SKM-1 (cell line): ENCODE results near the gene KIF5A.
"Not testable (repeated sequence)": the region's sequence is repeated elsewhere in the genome, so short reads cannot be mapped to it uniquely, and the experiment has no call there.

Source experiments
- DNase-seq: peaks from one replicate; lab custom pipeline; 2025; ENCODE audit not compliant: unreplicated experiment; lab: John Stamatoyannopoulos, UW

Gene KIF5A

DNA sequence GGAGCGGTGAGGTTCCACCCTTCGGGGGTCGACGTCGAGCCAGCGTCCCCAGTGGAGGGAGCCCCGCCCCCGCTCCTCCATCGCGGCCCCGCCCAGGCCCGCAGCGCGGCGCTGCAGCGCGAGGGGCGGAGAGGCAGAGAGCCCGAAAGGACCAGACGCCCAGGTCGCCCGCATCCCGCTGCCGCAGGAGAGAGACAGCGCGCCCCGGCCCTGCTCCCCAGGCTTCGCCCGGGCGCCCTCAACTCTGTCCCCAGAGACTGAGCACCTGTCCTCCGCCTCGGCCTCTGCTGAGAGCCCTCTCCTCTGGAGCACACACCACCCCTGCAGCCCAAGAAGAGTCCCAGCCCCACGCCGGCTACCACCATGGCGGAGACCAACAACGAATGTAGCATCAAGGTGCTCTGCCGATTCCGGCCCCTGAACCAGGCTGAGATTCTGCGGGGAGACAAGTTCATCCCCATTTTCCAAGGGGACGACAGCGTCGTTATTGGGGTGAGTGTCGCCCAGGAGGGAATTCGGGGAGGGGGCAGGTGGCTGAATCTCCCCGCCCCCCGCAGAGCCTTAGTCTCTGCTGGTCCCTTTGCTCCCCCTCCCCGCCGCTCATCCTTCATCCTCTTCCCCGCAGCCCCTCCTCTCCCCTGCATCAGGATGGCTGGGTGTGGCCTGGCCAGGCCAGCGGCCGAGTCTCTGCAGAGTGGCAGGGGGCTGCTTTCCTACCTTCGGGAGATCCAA, at the start of gene KIF5A:
TSS of gene KIF5A (plus strand) at position 136 of the 732 bp plus-strand sequence. CDS start at position 364, 228 bp downstream.
- DNase-seq = no peak

DNA sequence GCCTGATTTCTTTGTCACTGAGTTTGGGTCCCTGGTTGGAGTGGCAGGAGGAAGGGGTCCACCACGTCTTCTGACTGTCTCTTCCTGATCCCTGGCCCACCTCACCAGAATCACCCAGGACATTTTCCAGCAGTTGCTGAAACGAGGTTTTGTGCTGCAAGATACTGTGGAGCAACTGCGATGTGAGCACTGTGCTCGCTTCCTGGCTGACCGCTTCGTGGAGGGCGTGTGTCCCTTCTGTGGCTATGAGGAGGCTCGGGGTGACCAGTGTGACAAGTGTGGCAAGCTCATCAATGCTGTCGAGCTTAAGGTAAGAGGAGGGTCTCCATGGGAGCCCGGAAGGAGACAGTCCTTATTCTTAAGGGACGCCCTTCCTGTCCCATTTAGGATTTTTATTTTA, 49.6 kb upstream of the KIF5A start:
- DNase-seq = no peak

DNA sequence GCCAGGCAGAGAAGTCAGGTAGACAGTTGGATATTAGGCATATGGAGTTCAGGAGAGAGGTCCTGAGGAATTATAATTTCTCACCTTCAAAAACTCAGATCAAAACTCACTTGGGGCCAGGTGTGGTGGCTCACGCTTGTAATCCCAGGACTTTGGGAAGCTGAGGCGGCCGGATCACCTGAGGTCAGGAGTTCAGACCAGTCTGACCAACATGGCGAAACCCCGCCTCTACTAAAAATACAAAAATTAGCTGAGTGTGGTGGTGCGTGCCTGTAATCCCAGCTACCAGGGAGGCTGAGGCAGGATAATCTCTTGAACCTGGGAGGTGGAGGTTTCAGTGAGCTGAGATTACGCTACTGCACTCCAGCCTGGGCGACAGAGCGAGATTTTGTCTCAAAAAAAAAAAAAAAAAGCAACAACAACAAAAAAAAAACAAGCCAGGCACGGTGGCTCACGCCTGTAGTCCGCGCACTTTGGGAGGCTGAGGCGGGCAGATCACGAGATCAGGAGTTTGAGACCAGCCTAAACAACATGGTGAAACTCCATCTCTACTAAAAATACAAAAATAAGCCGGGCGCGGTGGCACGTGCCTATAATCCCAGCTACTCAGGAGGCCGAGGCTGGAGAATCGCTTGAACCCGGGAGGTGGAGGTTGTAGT, 47.4 kb upstream of the KIF5A start:
- not testable (repeated sequence) for DNase-seq

DNA sequence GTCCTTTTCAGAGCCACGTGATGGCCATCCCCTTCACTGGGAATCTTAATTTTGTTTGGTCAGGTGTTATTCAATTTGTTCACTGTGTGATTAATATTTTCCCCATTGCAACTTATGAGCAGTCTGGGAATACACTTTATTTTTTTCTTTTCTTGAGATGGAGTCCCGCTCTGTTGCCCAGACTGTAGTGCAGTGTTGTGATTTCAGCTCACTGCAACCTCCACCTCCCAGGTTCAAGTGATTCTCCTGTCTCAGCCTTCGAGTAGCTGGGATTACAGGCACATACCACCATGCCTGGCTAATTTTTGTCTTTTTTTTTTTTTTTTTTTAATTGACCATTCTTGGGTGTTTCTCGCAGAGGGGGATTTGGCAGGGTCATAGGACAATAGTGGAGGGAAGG, 43.3 kb upstream of the KIF5A start:
- not testable (repeated sequence) for DNase-seq

DNA sequence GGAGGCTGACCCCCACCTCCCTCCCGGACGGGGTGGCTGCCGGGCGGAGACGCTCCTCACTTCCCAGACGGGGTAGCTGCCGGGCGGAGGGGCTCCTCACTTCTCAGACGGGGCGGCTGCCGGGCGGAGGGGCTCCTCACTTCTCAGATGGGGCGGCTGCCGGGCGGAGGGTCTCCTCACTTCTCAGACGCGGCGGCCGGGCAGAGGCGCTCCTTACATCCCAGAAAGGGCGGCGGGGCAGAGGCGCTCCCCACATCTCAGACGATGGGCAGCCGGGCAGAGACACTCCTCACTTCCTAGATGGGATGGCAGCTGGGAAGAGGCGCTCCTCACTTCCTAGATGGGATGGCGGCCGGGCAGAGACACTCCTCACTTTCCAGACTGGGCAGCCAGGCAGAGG, 42.0 kb upstream of the KIF5A start:
- DNase-seq = not testable (repeated sequence)

DNA sequence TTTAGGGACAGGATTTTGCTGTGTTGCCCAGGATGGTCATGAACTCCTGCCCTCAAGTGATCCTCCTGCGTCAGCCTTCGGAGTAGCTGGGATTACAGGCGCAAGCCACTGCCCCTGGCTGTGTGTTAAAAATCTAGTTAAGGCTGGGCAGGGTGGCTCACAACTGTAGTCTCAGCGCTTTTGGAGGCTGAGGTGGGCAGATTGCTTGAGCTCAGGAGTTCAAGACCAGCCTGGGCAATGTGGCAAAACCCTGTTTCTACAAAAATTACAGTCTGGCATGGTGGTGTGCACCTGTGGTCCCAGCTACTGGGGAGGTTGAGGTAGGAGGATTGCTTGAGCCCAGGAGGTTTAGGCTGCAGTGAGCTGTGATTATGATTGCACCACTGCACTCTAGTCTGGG, 38.7 kb upstream of the KIF5A start:
- DNase-seq = no peak

DNA sequence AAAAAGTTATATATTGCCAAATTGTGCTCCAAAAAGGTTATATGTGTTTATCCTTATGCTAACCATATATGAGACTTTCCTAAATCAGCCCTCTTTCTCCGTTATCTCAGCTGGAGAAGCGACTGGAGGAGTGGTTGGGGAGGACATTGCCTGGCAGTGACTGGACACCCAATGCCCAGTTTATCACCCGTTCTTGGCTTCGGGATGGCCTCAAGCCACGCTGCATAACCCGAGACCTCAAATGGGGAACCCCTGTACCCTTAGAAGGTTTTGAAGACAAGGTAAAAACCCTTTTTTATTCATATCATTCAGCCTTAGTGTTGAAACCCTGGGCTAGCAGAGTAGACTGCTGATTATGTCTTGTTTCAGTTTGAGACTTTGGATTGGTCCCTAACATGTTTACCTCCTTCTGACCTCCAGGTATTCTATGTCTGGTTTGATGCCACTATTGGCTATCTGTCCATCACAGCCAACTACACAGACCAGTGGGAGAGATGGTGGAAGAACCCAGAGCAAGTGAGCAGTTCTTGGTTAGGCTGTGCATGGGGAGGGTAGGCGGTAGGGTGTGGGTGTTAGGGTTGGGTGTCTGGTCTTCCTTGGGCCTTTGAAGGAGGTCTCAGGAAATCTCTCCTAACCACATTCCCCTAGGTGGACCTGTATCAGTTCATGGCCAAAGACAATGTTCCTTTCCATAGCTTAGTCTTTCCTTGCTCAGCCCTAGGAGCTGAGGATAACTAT, 38.1 kb upstream of the KIF5A start:
- DNase-seq = no peak

DNA sequence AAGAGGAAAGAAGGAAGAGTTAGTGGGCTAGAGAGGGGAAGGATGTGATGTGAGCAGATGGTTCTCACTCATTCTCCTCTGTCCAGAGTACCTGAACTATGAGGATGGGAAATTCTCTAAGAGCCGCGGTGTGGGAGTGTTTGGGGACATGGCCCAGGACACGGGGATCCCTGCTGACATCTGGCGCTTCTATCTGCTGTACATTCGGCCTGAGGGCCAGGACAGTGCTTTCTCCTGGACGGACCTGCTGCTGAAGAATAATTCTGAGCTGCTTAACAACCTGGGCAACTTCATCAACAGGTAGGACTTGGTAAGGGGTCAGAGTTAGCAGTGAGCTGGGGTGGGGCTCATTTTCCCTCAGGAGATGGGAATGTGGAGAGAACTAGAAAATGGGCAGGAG, 37.2 kb upstream of the KIF5A start:
- DNase-seq = no peak

DNA sequence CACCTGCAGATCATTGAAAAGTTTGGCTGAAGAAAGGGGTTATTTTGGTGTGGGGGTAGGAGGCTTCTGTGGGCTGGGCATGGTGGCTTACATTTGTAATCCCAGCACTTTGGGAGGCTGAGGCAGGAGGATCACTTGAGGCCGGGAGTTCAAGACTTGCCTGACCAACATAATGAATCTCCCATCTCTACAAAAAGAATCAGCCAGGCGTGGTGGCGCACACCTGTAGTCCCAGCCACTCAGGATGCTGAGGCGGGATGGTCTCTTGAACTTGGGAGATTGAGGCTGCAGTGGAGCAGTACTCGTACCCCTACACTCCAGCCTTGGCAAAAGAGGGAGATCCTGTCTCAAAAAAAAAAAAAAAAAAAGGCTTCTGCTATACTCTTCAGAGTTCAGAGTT, 36.6 kb upstream of the KIF5A start:
- no peak for DNase-seq

DNA sequence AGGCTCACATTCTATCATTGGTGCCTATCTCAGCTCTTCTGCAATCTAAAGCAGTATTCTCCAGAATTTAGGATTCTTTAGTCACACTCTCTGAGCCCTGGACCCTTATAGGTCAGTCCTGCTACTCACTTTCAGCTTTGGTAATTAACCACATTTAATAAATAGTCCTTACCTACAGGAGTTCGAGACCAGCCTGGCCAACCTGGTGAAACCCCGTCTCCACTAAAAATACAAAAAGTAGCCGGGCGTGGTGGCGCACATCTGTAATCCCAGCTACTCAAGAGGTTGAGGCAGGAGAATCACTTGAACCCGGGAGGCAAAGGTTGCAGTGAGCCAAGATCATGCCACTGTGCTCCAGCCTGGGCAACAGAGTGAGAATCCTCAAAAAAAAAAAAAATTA, 36.2 kb upstream of the KIF5A start:
- not testable (repeated sequence) for DNase-seq

DNA sequence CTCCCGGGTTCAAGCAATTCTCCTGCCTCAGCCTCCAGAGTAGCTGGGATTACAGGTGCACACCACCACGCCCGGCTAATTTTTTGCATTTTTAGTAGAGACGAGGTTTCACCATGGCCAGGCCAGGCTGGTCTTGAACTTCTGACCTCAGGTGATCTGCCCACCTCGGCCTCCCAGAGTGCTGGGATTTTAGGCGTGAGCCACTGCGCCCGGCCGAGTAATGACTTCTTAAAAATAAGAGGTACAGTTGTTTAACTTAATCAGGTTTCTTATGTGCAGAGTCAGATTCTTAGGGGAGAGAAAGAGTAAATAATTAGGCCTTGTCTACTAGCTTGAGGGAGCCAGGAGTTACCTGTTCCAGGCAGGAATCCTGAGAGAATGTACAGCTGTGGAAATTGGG, 35.6 kb upstream of the KIF5A start:
- DNase-seq = not testable (repeated sequence)

DNA sequence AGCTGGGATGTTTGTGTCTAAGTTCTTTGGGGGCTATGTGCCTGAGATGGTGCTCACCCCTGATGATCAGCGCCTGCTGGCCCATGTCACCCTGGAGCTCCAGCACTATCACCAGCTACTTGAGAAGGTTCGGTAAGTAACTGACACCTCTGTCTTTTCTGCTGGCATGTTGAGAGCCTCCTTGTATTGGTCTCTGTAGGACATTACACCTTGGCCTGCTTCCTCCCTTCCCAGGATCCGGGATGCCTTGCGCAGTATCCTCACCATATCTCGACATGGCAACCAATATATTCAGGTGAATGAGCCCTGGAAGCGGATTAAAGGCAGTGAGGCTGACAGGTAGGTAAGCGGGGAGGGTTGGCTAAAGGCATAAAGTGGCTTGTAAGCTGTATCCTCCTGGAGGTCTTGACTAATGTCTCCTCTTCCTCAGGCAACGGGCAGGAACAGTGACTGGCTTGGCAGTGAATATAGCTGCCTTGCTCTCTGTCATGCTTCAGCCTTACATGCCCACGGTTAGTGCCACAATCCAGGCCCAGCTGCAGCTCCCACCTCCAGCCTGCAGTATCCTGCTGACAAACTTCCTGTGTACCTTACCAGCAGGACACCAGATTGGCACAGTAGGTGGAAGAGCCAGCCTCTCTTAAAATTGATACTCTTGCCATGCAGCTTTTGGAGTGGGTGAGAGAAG, 35.0 kb upstream of the KIF5A start:
- no peak for DNase-seq

DNA sequence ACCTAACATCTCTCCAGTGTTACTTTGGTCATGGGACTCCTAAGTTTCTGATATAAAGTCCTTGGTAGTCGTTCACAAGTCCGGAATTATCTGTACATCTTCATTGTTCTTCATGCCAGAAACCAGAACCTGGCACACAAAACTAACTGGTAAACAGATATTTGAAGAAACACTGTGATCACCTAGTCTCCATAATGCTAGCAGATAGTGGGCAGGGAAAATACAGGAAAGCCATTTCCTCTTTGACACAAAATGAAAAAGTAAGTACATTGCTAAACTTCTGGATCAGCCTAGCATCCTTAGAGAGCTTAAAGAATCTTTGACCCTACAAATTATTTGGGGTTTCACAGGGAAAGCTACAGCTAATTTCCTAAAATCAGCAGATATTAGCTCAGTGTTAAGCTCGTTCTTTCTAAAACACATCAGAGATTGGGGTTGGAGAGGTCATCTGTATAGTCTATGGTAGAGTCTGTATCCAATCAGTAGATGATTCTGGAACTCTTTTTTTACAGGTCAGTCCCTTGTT, 34.4 kb upstream of the KIF5A start:
- no peak for DNase-seq

DNA sequence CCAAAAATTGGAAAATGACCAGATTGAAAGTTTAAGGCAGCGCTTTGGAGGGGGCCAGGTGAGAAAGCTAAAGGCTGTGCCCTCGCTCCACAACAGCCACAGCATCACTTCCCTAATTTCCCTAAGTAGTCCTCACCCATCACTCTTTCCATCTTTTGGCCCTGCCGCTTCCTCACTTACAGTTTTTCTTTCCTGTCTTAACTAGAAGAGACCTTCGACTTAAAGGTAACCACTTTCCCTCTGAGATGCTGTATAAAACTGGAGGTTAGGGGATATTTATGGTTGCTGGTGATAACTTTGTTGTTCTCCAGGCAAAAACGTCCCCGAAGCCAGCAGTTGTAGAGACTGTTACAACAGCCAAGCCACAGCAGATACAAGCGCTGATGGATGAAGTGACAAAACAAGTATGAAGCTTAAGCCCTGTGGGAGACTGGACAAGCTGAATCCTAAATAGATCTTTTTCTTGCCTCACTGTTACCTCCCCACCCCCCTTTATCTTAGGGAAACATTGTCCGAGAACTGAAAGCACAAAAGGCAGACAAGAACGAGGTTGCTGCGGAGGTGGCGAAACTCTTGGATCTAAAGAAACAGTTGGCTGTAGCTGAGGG, 33.8 kb upstream of the KIF5A start:
- no peak for DNase-seq

DNA sequence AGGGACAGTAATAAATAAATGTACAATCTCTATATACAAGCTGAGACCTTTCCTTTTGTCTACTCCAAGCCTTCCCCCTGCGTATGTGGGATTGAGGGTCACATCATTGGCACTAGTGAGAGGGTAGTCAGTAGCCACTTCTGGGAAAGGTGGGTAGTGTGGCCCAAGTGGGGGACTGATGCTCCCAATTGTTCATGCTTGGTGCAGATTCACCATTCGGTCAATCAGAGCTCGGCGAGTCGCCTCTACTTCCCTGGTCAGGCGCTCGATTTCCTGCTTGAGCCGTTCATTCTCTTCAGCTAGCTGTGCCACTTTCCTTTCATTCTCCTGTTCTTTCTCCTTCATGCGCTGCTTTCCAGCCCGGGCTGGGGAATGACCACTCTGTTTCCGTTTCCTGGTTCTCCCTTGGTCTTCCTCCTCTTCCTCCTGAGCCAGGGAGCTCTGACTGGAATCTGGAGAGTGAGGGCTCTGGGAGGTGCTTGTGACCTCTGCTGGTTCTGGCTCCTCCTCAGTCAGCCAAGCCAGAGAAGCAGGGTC, 33.2 kb upstream of the KIF5A start:
- no peak for DNase-seq

DNA sequence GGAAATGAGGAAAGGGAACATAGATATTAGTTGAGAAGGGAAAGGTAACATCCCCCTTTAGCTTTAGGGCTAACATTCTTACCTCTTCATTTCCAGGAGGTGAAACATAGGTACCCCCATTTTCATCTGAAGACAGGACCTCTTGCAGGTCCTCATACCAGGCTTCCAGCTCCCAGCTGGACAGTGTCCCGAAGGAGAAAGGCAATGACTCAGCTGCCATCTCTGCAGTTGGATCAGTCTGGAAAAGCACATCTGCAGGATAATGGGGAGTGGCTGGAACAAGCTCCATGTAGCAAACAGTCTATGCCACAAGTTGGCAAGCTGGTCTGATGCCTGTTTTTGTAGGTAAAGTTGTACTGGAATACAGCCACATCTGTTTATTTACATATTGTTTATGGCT, 32.7 kb upstream of the KIF5A start:
- DNase-seq = no peak

DNA sequence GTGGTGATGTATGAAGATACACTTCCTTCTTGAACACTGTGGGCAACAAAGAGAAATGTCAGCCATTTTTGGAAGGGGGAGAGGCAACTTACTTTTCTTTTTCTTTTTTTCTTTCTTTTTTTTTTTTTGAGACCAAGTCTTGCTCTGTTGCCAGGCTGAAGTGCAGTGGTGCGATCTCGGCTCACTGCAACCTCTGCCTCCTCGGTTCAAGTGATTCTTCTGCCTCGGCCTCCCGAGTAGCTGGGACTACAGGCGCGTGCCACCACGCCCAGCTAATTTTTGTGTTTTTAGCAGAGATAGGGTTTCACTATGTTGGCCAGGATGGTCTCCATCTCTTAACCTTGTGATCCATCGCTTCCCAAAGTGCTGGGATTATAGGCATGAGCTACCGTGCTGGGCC, 32.1 kb upstream of the KIF5A start:
- DNase-seq = not testable (repeated sequence)

DNA sequence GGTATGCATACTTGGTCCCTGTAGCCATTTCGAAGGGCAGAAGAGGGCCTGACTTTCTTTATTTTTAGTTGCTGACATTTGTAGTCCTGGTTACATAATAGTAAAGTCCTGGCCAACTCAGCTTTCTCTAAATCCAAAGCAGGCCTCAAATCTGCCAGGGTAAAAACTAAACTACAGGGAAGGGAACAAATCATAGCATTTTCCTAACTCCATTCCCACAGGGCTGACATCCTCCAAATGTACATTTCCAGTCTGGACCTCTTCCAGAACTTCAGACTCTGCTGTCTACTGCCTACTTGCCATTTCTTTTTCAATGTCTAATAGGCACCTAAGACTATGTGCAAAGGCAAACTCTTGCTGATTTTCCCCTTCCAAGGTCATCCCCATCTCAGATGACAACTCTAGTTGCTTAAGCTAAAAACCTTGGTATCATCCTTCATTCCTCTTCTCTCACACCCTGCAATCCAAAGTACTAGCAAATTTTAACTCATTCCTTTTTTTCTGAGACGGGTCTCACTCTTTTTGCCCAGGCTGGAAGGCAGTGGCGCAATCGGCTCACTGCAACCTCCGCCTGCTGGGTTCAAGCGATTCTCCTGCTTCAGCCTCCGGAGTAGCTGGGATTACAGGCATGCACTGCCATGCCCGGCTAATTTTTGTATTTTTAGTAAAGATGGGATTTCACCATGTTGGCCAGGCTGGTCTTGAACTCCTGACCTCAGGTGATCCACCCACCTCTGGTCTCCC, 31.5 kb upstream of the KIF5A start:
- DNase-seq = no peak

DNA sequence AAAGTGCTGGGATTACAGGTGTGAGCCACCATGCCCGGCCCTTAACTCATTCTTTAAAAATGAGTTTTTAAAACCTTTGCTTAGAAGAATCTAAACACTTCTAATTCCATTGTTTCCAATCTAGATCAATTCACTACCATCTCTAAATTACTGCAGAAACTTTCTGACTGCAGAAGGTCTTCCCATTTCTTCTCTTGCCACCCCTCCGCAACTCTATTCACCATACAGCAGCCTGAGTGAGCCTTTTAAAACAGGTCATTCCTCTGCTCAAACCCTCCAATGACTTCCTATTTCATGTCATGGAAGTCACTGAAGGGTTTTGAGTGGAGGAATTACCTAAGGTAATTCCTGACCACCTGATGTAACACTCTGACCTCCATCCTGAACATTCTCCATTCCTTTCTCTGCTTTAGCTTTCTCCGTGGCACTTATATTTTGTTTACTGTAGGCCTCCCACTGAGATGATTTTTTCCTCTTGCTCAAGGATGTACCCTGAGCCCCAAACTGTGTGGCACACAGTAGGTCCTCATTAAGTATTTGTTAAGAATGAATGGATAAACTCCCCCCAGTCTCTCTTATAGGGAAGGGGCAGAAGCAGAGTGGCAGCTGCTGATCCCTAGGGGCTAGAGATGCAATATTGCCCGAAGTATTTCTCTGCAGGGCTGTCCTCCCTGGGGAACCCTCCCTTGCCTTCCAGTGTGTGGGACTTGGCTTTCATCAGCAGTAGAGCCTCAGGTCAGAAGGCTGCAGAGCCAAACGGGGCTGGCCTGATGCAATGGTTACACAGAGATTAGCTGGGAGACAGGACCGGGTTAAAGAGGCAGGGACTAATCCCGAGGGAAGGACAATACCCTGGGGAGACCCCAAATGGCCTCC, 30.7 kb upstream of the KIF5A start:
- no peak for DNase-seq
